ENCODE results near the gene PRR16. TPM values are rescaled to one million over a fixed set of nuclear protein-coding genes. Genes with fewer than 3 reads are reported as not detected.

PRR16 gene
- total RNA-seq, 1 donor from 2014 or later: not detected

GRCh38 chr5:120567921-120568320 lies 103.8 kb downstream of the PRR16 start:
- Mint-ChIP-seq H3K27ac (no peak overlapping the region), H3K4me1 (ENCODE audit: low read depth) (no peaks in the 10 kb centered on the region), H3K9me3 (peaks cover 3% of the 10 kb centered on the region), H3K27me3 (ENCODE audit: insufficient read depth) (no peaks in the 10 kb centered on the region), H3K36me3 (ENCODE audit: low read depth) (no peaks in the 10 kb centered on the region), H3K4me3 (no peak overlapping the region)
- DNase-seq (ENCODE audit: low spot score): no peak
- intact Hi-C loops (cut with micrococcal nuclease): no loop called here

GRCh38 chr5:120568711-120569110 lies 104.6 kb downstream of the PRR16 start:
- H3K27ac Mint-ChIP-seq: no peak overlapping the region
- intact Hi-C loops (cut with micrococcal nuclease): no loop called here
- H3K4me3 Mint-ChIP-seq: no peak overlapping the region
- no peak for DNase-seq (ENCODE audit: low spot score)
- peaks cover 3% of the 10 kb centered on the region for H3K9me3 Mint-ChIP-seq
- no peaks in the 10 kb centered on the region for H3K4me1 Mint-ChIP-seq (ENCODE audit: low read depth)
- H3K36me3 Mint-ChIP-seq (ENCODE audit: low read depth): no peaks in the 10 kb centered on the region
- no peaks in the 10 kb centered on the region for H3K27me3 Mint-ChIP-seq (ENCODE audit: insufficient read depth)

- Mint-ChIP-seq H3K36me3 (ENCODE audit: low read depth) (no peaks in the 10 kb centered on the region), H3K4me3 (no peak overlapping the region), H3K27ac (no peak overlapping the region), H3K4me1 (ENCODE audit: low read depth) (no peaks in the 10 kb centered on the region), H3K27me3 (ENCODE audit: insufficient read depth) (no peaks in the 10 kb centered on the region), H3K9me3 (no peaks in the 10 kb centered on the region)
- DNase-seq (ENCODE audit: low spot score): no peak
- intact Hi-C loops (cut with micrococcal nuclease): no loop called here
These were observed 112.5 kb downstream of the PRR16 start for GRCh38 chr5:120576588-120576987.

- H3K4me3 Mint-ChIP-seq: no peak overlapping the region
- no peak overlapping the region for H3K27ac Mint-ChIP-seq
- no peaks in the 10 kb centered on the region for H3K27me3 Mint-ChIP-seq (ENCODE audit: insufficient read depth)
- H3K9me3 Mint-ChIP-seq: peaks cover 4% of the 10 kb centered on the region
- intact Hi-C loops (cut with micrococcal nuclease): no loop called here
- no peaks in the 10 kb centered on the region for H3K36me3 Mint-ChIP-seq (ENCODE audit: low read depth)
- H3K4me1 Mint-ChIP-seq (ENCODE audit: low read depth): no peaks in the 10 kb centered on the region
- no peak for DNase-seq (ENCODE audit: low spot score)
These were observed 118.5 kb downstream of the PRR16 start for GRCh38 chr5:120582635-120583034.

GRCh38 chr5:120586646-120587045 lies 122.5 kb downstream of the PRR16 start:
- Mint-ChIP-seq H3K27me3 (ENCODE audit: insufficient read depth) (no peaks in the 10 kb centered on the region), H3K4me3 (no peak overlapping the region), H3K36me3 (ENCODE audit: low read depth) (no peaks in the 10 kb centered on the region), H3K9me3 (peaks cover 4% of the 10 kb centered on the region), H3K27ac (no peak overlapping the region), H3K4me1 (ENCODE audit: low read depth) (no peaks in the 10 kb centered on the region)
- intact Hi-C loops (cut with micrococcal nuclease): no loop called here
- no peak for DNase-seq (ENCODE audit: low spot score)

GRCh38 chr5:120591911-120592310 lies 127.8 kb downstream of the PRR16 start:
- DNase-seq (ENCODE audit: low spot score): no peak
- Mint-ChIP-seq H3K4me1 (ENCODE audit: low read depth) (no peaks in the 10 kb centered on the region), H3K4me3 (no peak overlapping the region), H3K9me3 (no peaks in the 10 kb centered on the region), H3K36me3 (ENCODE audit: low read depth) (no peaks in the 10 kb centered on the region), H3K27me3 (ENCODE audit: insufficient read depth) (no peaks in the 10 kb centered on the region), H3K27ac (no peak overlapping the region)
- intact Hi-C loops (cut with micrococcal nuclease): no loop called here

- H3K27me3 Mint-ChIP-seq (ENCODE audit: insufficient read depth): no peaks in the 10 kb centered on the region
These were observed 135.5 kb downstream of the PRR16 start for GRCh38 chr5:120599576-120599975.

GRCh38 chr5:120600639-120601038 lies 136.5 kb downstream of the PRR16 start:
- Mint-ChIP-seq H3K9me3 (peaks cover 15% of the 10 kb centered on the region), H3K4me3 (no peak overlapping the region), H3K27me3 (ENCODE audit: insufficient read depth) (no peaks in the 10 kb centered on the region), H3K4me1 (ENCODE audit: low read depth) (no peaks in the 10 kb centered on the region), H3K36me3 (ENCODE audit: low read depth) (no peaks in the 10 kb centered on the region), H3K27ac (no peak overlapping the region)
- intact Hi-C loops (cut with micrococcal nuclease): no loop called here
- no peak for DNase-seq (ENCODE audit: low spot score)

More at GRCh38 chr5:120599576-120599975, 135.5 kb downstream of the PRR16 start:
- Mint-ChIP-seq H3K4me1 (ENCODE audit: low read depth) (no peaks in the 10 kb centered on the region), H3K36me3 (ENCODE audit: low read depth) (no peaks in the 10 kb centered on the region), H3K27ac (no peak overlapping the region), H3K4me3 (no peak overlapping the region), H3K9me3 (peaks cover 15% of the 10 kb centered on the region)
- intact Hi-C loops (cut with micrococcal nuclease): no loop called here
- DNase-seq (ENCODE audit: low spot score): no peak

- no peaks in the 10 kb centered on the region for H3K4me1 Mint-ChIP-seq (ENCODE audit: low read depth)
- peaks cover 15% of the 10 kb centered on the region for H3K9me3 Mint-ChIP-seq
- intact Hi-C loops (cut with micrococcal nuclease): no loop called here
- no peak for DNase-seq (ENCODE audit: low spot score)
- no peaks in the 10 kb centered on the region for H3K36me3 Mint-ChIP-seq (ENCODE audit: low read depth)
- no peak overlapping the region for H3K27ac Mint-ChIP-seq
- no peaks in the 10 kb centered on the region for H3K27me3 Mint-ChIP-seq (ENCODE audit: insufficient read depth)
- no peak overlapping the region for H3K4me3 Mint-ChIP-seq
These were observed 137.9 kb downstream of the PRR16 start for GRCh38 chr5:120602033-120602432.

- no peaks in the 10 kb centered on the region for H3K4me1 Mint-ChIP-seq (ENCODE audit: low read depth)
- H3K27me3 Mint-ChIP-seq (ENCODE audit: insufficient read depth): no peaks in the 10 kb centered on the region
- no peak for DNase-seq (ENCODE audit: low spot score)
- peaks cover 15% of the 10 kb centered on the region for H3K9me3 Mint-ChIP-seq
- intact Hi-C loops (cut with micrococcal nuclease): no loop called here
- H3K27ac Mint-ChIP-seq: no peak overlapping the region
- H3K4me3 Mint-ChIP-seq: no peak overlapping the region
- no peaks in the 10 kb centered on the region for H3K36me3 Mint-ChIP-seq (ENCODE audit: low read depth)
These were observed 140.8 kb downstream of the PRR16 start for GRCh38 chr5:120604884-120605283.

- Mint-ChIP-seq H3K4me1 (ENCODE audit: low read depth) (no peaks in the 10 kb centered on the region), H3K4me3 (no peak overlapping the region), H3K27me3 (ENCODE audit: insufficient read depth) (no peaks in the 10 kb centered on the region), H3K27ac (no peak overlapping the region), H3K9me3 (peaks cover 15% of the 10 kb centered on the region), H3K36me3 (ENCODE audit: low read depth) (no peaks in the 10 kb centered on the region)
- intact Hi-C loops (cut with micrococcal nuclease): no loop called here
- DNase-seq (ENCODE audit: low spot score): no peak
These were observed 141.4 kb downstream of the PRR16 start for GRCh38 chr5:120605325-120606079.

GRCh38 chr5:120609570-120609969 lies 145.5 kb downstream of the PRR16 start:
- Mint-ChIP-seq H3K4me3 (no peak overlapping the region), H3K4me1 (ENCODE audit: low read depth) (no peaks in the 10 kb centered on the region), H3K27ac (no peak overlapping the region), H3K9me3 (no peaks in the 10 kb centered on the region), H3K27me3 (ENCODE audit: insufficient read depth) (no peaks in the 10 kb centered on the region), H3K36me3 (ENCODE audit: low read depth) (no peaks in the 10 kb centered on the region)
- intact Hi-C loops (cut with micrococcal nuclease): no loop called here
- DNase-seq (ENCODE audit: low spot score): no peak

GRCh38 chr5:120610145-120610544 lies 146.0 kb downstream of the PRR16 start:
- no peak overlapping the region for H3K27ac Mint-ChIP-seq
- no peak overlapping the region for H3K4me3 Mint-ChIP-seq
- H3K4me1 Mint-ChIP-seq (ENCODE audit: low read depth): no peaks in the 10 kb centered on the region
- no peaks in the 10 kb centered on the region for H3K36me3 Mint-ChIP-seq (ENCODE audit: low read depth)
- no peaks in the 10 kb centered on the region for H3K27me3 Mint-ChIP-seq (ENCODE audit: insufficient read depth)
- intact Hi-C loops (cut with micrococcal nuclease): no loop called here
- no peaks in the 10 kb centered on the region for H3K9me3 Mint-ChIP-seq
- no peak for DNase-seq (ENCODE audit: low spot score)

GRCh38 chr5:120613729-120614128 lies 149.6 kb downstream of the PRR16 start:
- intact Hi-C loops (cut with micrococcal nuclease): no loop called here
- H3K27me3 Mint-ChIP-seq (ENCODE audit: insufficient read depth): no peaks in the 10 kb centered on the region
- no peaks in the 10 kb centered on the region for H3K9me3 Mint-ChIP-seq
- DNase-seq (ENCODE audit: low spot score): no peak
- H3K27ac Mint-ChIP-seq: no peak overlapping the region
- H3K4me1 Mint-ChIP-seq (ENCODE audit: low read depth): no peaks in the 10 kb centered on the region
- no peaks in the 10 kb centered on the region for H3K36me3 Mint-ChIP-seq (ENCODE audit: low read depth)
- H3K4me3 Mint-ChIP-seq: no peak overlapping the region
